HepG2 (cell line): ENCODE measurements around the gene PTCH1. TPM values are rescaled to one million over a fixed set of nuclear protein-coding genes. Genes with fewer than 3 reads are reported as not detected.

Experiments used
- ATAC-seq: fragments of 200-7000 bp; cut with Tn5 transposase; 3 replicates; pipeline ENCODE4 v1.9.1; 2020; ENCODE audit warnings: mild to moderate bottlenecking, moderate library complexity
- BruUV-seq: library from RNA; stranded (reverse); fragments of 400-500 nt; replicated peaks from 2 replicates; lab custom pipeline; 2021; lab: Mats Ljungman, UMichigan
- CTCF ChIA-PET: fragments of 300-600 bp; formaldehyde crosslinking; extraction: SDS; loops from one replicate; lab custom pipeline; 2021; ENCODE audit warnings: low total read pairs, inconsistent platforms, low intra/inter-chr PET ratio; lab: Yijun Ruan, JAX
- POLR2A ChIA-PET: fragments of 350-600 bp; sonication (Branson Sonifier 250); formaldehyde crosslinking; loops from one replicate; lab custom pipeline; 2020; ENCODE audit warnings: antibody characterized with exemption, inconsistent platforms; lab: Yijun Ruan, JAX
- DNase-seq: peaks from one replicate; pipeline ENCODE4 v3.0.0-alpha.2; 2015; ENCODE audit warnings: low spot score
- FAIRE-seq: peaks from 3 replicates; lab custom pipeline; 2011; peaks lifted over from hg19 to GRCh38; lab: Jason Lieb, UNC
- H2AFZ ChIP-seq: one replicate; pipeline ENCODE4 v1.6.1; 2011; ENCODE audit warnings: low read length, inconsistent platforms
- H3K27ac ChIP-seq: fragments of 300-600 bp; 3 replicates; pipeline ENCODE4 v1.8.0; 2011; ENCODE audit warnings: mixed run types, mild to moderate bottlenecking, mixed read lengths, low read length, inconsistent platforms; ENCODE audit not compliant: insufficient read depth; ENCODE audit errors: extremely low read length
- H3K27me3 ChIP-seq, 2 experiments: fragments of 200-600 bp in 1 of 2; 2 replicates in 1 of 2; 3 replicates in 1 of 2; pipeline versions ENCODE4 v1.6.0 to v1.8.0; 2011; ENCODE audit warnings: low read length in 2 of 2, mild to moderate bottlenecking in 2 of 2, moderate library complexity in 2 of 2, inconsistent platforms in 1 of 2; ENCODE audit not compliant: insufficient read depth in 2 of 2, control insufficient read depth in 1 of 2
- H3K36me3 ChIP-seq, 2 experiments: fragments of 200-600 bp in 1 of 2; replicated peaks in 1 of 2; 2 replicates in 1 of 2; 3 replicates in 1 of 2; pipeline versions ENCODE4 v1.5.1 to v1.8.0; 2011; ENCODE audit warnings: low read length in 2 of 2, inconsistent platforms in 1 of 2; ENCODE audit not compliant: insufficient read depth in 2 of 2, control insufficient read depth in 1 of 2
- H3K4me1 ChIP-seq: 2 replicates; pipeline ENCODE4 v1.5.1; 2012; ENCODE audit warnings: low read length, inconsistent platforms; ENCODE audit not compliant: insufficient read depth
- H3K4me2 ChIP-seq: 2 replicates; pipeline ENCODE4 v1.6.0; 2011; ENCODE audit warnings: low read depth, low read length, inconsistent platforms
- H3K4me3 ChIP-seq, 3 experiments: fragments of 200-600 bp in 1 of 3; sonication (generic), shearing (Covaris generic) in 1 of 3; replicated peaks in 1 of 3; 2 replicates each; pipeline ENCODE4 v1.5.1; 2011 to 2016; ENCODE audit warnings: low read length in 3 of 3, inconsistent platforms in 2 of 3, low read depth in 2 of 3, mild to moderate bottlenecking in 2 of 3, control low read depth in 1 of 3, mixed read lengths in 1 of 3; ENCODE audit not compliant: insufficient read depth in 1 of 3
- H3K79me2 ChIP-seq: one replicate; pipeline ENCODE4 v1.6.1; 2011; ENCODE audit warnings: low read length, inconsistent platforms; ENCODE audit not compliant: insufficient read depth
- H3K9ac ChIP-seq: 2 replicates; pipeline ENCODE4 v1.6.0; 2011; ENCODE audit warnings: mild to moderate bottlenecking, low read depth, low read length, inconsistent platforms; ENCODE audit not compliant: insufficient read depth
- H3K9me3 ChIP-seq: 2 replicates; pipeline ENCODE4 v1.5.1; 2012; ENCODE audit warnings: mild to moderate bottlenecking, low read length
- H4K20me1 ChIP-seq: 2 replicates; pipeline ENCODE4 v1.6.0; 2011; ENCODE audit warnings: inconsistent platforms, mild to moderate bottlenecking, low read length, moderate library complexity; ENCODE audit not compliant: insufficient read depth
- BHLHE40 ChIP-seq: IDR thresholded peaks from 2 replicates; pipeline ENCODE4 v1.6.1; 2011; ENCODE audit warnings: low read length, improper control_type of control experiment
- CCDC6 ChIP-seq: sonication (generic); formaldehyde crosslinking; IDR thresholded peaks from 2 replicates; pipeline ENCODE4 v1.8.1; 2022; ENCODE audit warnings: mild to moderate bottlenecking, missing genetic modification reagents, moderate library complexity
- LRRFIP1 ChIP-seq: sonication (generic); formaldehyde crosslinking; conservative IDR thresholded peaks from 2 replicates; pipeline ENCODE4 v1.4.0; 2020; ENCODE audit warnings: missing genetic modification reagents
- MYC ChIP-seq: sonication (generic); formaldehyde crosslinking; IDR thresholded peaks from 2 replicates; pipeline ENCODE4 v1.9.0; 2021; ENCODE audit warnings: missing genetic modification reagents, borderline replicate concordance
- ZNF3 ChIP-seq: IDR thresholded peaks from 2 replicates; pipeline ENCODE4 v1.7.0; 2017; ENCODE audit warnings: inconsistent platforms
- ZNF407 ChIP-seq: sonication (generic); formaldehyde crosslinking; IDR thresholded peaks from one replicate; pipeline ENCODE4 v1.5.1; 2020; ENCODE audit warnings: mild to moderate bottlenecking, missing genetic modification reagents; ENCODE audit errors: not compliant biosample characterization
- ZNF460 ChIP-seq: sonication (generic); formaldehyde crosslinking; IDR thresholded peaks from 2 replicates; pipeline ENCODE4 v1.5.1; 2020; ENCODE audit warnings: missing genetic modification reagents, mild to moderate bottlenecking, borderline replicate concordance
- WGBS: methylation state at CpG from one replicate; pipeline ENCODE4 v1.1.6; 2017; ENCODE audit warnings: low lambda C conversion rate; 5-methylcytosine and 5-hydroxymethylcytosine counted together
- in situ Hi-C: cut with HindIII; loops from 2 replicates; pipeline ENCODE4 v1.10.0; 2017; ENCODE audit warnings: low pct_unique_long_range_greater_than_20kb; ENCODE audit not compliant: extremely low pct_ligation_motif_present
- intact Hi-C: fragments of 100-400 bp; cut with micrococcal nuclease; formaldehyde crosslinking; loops from one replicate; pipeline ENCODE4 v1.10.0; 2022; ENCODE audit not compliant: unreplicated experiment
- polyA plus RNA-seq, 8 experiments: library from polyadenylated mRNA; depleted of rRNA in 3 of 8; stranded (reverse) in 7 of 8; unstranded in 1 of 8; fragments of >200 nt; fragmentation: Illumina TruSeq in 4 of 8; extraction: Trizol in 4 of 8; gene quantifications; 2 replicates each; pipeline versions ENCODE4 v1.2.1 to v1.2.3, GENCODE V29; 2011 to 2016; ENCODE audit warnings: low read depth in 4 of 8, missing spikeins in 1 of 8, mixed read lengths in 1 of 8; ENCODE audit not compliant: insufficient read depth in 1 of 8
- total RNA-seq, 5 experiments: library from RNA; depleted of rRNA; stranded (reverse); fragments of >200 nt; fragmentation: Illumina TruSeq; extraction: Trizol; gene quantifications; 2 replicates each; pipeline ENCODE4 v1.2.3, GENCODE V29; 2016; ENCODE audit warnings: low read depth in 1 of 5
- TF ChIP-seq, protein P1 (sequence below): sonication (generic); formaldehyde crosslinking; IDR thresholded peaks from 2 replicates; pipeline ENCODE4 v1.8.0; 2022; ENCODE audit warnings: missing genetic modification reagents, mild to moderate bottlenecking, borderline replicate concordance
- TF ChIP-seq, protein P2 (sequence below): sonication (generic); formaldehyde crosslinking; IDR thresholded peaks from 2 replicates; pipeline ENCODE4 v1.8.0; 2022; ENCODE audit warnings: low read depth, missing genetic modification reagents

The PTCH1 gene
- total and polyA plus RNA-seq, 2 of the 13 experiments (the other 11 are each of a cell fraction or from before 2014, with no cell fraction given) = 2.8 to 3.9 TPM

DNA sequence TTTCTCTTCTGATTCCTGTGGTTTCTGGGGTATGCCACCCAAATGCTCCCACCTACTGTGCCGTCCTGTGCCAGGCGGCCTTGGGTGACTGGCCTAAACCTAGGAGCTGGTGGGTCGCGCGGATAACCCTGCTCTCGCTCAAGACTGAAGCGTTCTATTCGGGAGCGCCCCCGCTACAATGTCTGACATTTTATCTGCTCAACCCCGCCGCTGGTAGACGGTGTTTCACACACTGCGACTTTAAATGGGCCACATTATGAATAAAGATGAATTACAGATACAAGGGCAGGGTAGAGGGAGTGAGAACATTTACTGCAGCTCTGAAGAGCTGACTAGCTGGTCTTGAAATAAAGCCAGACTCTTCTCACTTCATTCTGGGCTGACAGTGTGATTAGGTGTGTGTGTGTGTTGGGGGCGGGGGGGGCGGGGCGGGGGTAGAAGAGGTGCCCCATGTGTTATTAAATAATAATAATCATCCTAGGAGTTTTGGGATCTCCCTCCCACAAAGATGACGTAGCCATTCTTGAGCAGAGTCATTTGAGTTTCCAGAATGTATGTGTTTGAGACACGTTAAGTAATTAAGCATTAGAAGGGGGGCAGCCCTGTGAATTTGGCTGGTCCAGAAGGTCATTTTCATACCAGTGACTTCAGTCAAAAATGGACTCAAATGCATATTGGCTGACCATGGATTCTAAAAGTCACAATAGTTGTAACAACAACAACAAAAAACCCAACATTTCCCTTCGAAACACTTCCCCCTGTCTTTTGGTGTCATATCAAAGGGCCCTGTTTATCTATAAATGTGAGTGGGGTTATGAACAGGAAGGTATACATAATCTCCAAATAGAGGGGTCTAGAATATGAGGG lies 1.0 kb upstream of the PTCH1 start:
- Histone ChIP-seq H4K20me1 (no peaks in the 10 kb centered on the region), H2AFZ (no peak overlapping the region)
- TF ChIP-seq LRRFIP1 (no peak), CCDC6 (no peak), ZNF460 (no peak), ZNF3 (CRISPR knock-in tag) (no peak), BHLHE40 (no peak), ZNF407 (CRISPR knock-in tag) (no peak), MYC (no peak)
- TF ChIP-seq, protein P1, sequence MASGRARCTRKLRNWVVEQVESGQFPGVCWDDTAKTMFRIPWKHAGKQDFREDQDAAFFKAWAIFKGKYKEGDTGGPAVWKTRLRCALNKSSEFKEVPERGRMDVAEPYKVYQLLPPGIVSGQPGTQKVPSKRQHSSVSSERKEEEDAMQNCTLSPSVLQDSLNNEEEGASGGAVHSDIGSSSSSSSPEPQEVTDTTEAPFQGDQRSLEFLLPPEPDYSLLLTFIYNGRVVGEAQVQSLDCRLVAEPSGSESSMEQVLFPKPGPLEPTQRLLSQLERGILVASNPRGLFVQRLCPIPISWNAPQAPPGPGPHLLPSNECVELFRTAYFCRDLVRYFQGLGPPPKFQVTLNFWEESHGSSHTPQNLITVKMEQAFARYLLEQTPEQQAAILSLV = no peak
- TF ChIP-seq, protein P2, sequence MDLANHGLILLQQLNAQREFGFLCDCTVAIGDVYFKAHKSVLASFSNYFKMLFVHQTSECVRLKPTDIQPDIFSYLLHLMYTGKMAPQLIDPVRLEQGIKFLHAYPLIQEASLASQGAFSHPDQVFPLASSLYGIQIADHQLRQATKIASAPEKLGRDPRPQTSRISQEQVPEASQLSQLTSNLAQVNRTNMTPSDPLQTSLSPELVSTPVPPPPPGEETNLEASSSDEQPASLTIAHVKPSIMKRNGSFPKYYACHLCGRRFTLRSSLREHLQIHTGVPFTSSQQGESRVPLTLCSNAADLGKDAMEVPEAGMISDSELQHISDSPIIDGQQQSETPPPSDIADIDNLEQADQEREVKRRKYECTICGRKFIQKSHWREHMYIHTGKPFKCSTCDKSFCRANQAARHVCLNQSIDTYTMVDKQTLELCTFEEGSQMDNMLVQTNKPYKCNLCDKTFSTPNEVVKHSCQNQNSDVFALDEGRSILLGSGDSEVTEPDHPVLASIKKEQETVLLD = no peak
- TF ChIP-seq, all 625 proteins: peak for 0
- Histone ChIP-seq H3K4me2 (no peak overlapping the region), H3K9me3 (no peaks in the 10 kb centered on the region), H3K27ac (no peak overlapping the region), H3K79me2 (no peaks in the 10 kb centered on the region), H3K27me3 (peaks cover 7 to 54% of the 10 kb centered on the region in 2 experiments), H3K4me3 (no peak overlapping the region), H3K4me1 (peaks cover 18% of the 10 kb centered on the region), H3K9ac (no peak overlapping the region), H3K36me3 (no peaks in the 10 kb centered on the region)
- intact Hi-C loops = loop anchor here (10.0 kb wide), 3 partner anchors 207 to 697 kb away; no protein-coding TSS in a partner anchor
- FAIRE-seq (no peak), DNase-seq (no peak), ATAC-seq (no peak)
- 86% methylated on average over 18 of the region's 20 CpGs for WGBS
- BruUV-seq = no TSS peak
- ChIA-PET POLR2A (no interaction called here), CTCF (no interaction called here)
- in situ Hi-C loops = no loop called here
